Activated effector memory CD4-positive, alpha-beta T cell treated with Interleukin-2 at 50 U/mL for 16 hours (primary cell): ENCODE measurements around the gene AFAP1.
A peak's percentile ranks its signal among the peaks of the same experiment; 100 is the strongest.

Source experiments
- DNase-seq: peaks from one replicate; pipeline ENCODE4 v3.0.0-alpha.2; 2020

Gene AFAP1

GRCh38 chr4:7838136-7838782 is 101.4 kb downstream of the AFAP1 start:
- no peak for DNase-seq

- DNase-seq = no peak
These were observed 102.0 kb downstream of the AFAP1 start for GRCh38 chr4:7837597-7838135.

DNA sequence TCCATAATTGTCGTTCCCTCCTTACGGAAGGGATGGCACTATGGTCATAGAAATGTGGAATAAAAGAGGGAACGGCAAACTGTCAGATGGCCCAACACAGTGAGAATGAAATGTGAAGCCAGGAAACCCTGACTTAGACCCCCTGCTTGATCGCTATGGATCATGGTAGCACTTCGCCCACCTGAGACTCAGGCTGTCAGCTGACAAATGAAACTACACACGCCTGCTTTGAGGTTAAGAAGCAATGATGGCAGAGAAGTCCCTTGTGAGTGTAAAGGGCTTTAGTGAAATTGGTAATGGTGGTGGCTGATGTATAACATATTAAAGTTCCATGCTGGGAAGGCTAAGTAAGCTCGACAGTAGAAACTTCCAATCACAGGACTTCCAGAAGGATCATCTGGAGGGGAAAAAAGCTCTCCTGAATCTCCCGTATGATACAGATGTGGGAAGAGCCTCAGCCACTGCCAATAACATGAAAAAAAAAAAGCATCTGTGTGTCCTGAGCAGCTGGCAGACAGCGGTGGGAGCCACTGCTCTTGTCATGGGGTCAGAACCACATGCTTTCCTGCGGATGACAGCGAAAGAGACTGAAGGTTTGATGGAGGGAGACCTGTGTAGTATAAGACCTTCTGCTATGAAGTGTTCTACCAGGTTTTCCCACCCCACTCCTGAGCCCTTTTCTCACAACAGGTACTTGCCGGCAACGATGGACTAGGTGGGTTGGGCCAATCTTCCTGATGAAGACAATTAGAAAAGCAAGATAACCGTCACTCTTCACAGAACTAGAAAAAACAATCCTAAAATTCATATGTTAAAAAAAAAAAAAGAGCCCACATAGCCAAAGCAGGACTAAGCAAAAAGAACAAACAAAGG is 107.6 kb downstream of the AFAP1 start:
- no peak for DNase-seq

DNA sequence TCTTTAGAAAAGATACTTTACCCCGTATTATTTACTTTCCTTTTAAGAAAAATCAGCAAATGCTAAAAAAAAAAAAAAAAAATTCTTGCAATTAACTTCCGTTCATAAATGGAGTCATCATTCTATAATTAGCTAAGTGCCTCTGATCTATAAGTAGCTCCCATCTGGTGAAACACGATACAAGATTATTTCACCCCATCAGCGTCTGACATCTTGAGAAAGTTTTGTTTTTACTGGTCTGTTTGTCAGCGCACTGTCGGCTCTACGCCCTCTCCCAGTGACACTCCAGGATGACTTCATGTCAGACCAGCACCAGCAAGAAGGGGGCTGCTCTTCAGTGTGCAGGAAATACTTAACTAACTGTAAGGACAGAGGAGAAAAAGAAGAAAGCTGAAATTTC is 108.3 kb downstream of the AFAP1 start:
- DNase-seq = no peak

- DNase-seq = no peak
These were observed 108.9 kb downstream of the AFAP1 start for GRCh38 chr4:7830747-7831146.

- no peak for DNase-seq
These were observed 109.7 kb downstream of the AFAP1 start for GRCh38 chr4:7829652-7830580.

DNA sequence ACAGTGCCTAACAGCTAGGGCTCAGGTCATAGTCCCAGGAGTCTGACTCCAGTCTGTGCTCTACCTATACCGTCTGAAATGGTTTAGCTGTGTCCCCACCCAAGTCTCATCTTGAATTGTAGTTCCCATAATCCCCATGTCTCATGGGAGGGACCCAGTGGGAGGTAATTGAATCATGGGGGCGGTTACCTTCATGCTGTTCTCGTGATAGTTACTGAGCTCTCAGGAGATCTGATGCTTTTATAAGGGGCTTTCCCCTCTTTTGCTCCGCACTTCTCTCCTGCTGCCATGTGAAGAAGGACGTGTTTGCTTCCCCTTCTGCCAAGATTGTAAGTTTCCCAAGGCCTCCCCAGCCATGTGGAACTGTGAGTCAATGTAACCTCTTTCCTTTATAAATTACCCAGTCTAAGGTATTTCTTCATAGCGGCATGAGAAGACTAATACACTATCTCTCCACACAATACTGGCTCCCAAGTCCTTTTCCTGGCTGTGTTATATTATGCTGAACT is 110.8 kb downstream of the AFAP1 start:
- DNase-seq = no peak

DNA sequence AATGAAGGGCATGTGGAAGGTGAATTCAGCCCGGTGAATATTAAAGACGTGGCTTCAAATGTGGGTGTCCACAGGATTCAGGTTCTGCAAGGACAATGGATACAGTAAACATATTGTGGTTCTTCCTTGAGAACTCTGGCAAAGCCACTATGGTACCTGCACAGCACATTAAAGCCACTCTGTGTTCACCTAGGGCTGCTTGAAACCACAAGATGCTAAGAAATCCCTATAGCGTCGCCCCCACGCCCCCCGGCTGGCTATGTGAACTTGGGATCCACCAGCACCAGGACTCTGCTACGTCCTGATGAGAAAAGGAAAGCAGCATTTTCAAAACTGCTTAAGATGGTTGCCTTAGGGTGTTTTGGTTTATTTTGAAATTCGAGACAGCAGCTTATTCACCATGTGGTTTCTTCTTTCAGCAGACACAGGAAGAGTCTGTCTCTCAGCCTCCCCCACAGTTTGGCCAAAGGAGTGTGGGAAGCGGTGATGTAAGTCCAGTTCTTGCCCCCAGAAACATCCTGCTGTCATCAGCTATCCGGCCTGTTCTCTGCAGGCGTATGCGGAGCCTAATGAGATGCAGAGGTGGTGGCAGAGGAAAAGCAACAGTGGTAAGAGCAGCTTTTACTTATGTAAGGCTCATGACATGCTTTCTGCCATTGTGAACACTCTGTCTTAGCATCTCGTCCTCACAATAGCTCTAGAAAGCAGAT is 111.5 kb downstream of the AFAP1 start:
- peak; percentile 56 for DNase-seq

GRCh38 chr4:7827566-7827965 is 112.1 kb downstream of the AFAP1 start:
- DNase-seq = no peak

DNA sequence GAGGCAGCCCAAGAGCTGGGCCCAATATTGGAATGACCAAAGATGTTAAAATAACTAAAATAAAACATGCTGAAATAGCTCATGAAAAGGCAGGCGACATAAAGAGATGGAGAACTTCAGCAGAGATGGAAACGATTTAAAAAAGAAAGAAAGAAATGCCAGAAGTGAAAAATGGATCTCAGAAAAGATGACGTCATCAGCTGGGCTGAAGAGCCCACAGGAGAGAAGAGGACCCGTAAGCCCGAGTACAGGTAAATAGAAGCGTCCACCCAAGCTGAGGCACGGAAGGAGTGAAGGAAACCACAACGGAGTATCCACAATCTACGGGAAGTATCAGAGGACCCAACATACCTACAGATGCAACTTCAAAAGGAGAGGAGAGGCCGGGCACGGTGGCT is 112.8 kb downstream of the AFAP1 start:
- DNase-seq = no peak

- no peak for DNase-seq
These were observed 113.3 kb downstream of the AFAP1 start for GRCh38 chr4:7826176-7826908.

GRCh38 chr4:7824218-7824617 is 115.4 kb downstream of the AFAP1 start:
- DNase-seq = no peak

DNA sequence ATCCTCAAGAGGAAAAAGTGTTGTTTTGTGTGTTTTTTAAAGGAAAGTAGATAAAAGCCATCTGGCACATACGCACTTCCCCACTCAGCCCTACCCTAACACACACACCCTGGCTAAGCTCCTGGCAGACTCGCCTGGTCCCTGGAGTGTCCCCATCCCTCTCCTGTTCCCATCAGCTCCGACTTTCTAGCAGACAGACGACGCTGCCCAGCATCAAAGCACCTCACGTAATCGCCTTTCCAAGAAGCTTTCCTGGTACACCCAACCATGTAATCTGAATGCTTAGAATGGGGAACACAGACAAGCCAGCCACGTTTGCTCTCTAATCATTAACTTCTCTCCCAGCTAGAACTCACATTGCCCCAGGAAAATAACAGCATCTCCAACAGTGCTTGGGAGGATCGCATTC is 116.2 kb downstream of the AFAP1 start:
- DNase-seq = no peak

DNA sequence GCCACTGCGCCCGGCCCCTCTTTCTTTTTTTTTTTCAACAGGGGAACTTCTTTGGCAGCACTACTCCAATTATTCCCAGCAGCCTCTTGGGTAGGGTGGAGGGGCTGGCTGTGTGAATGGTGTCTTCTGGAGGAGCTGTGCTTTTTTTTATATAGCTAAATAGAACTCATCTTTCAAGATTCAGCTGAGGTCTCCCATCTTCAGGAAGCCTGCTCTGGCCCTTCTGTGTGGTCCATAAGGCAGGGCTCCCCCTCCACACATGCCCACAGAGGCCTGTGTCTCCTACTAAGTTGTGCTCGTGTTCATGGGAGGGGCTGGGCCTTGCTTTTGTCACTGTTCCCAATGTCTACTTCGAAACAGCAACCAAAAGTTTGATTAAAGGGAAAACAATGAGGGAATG is 116.8 kb downstream of the AFAP1 start:
- no peak for DNase-seq

GRCh38 chr4:7822137-7822505 is 117.5 kb downstream of the AFAP1 start:
- no peak for DNase-seq

DNA sequence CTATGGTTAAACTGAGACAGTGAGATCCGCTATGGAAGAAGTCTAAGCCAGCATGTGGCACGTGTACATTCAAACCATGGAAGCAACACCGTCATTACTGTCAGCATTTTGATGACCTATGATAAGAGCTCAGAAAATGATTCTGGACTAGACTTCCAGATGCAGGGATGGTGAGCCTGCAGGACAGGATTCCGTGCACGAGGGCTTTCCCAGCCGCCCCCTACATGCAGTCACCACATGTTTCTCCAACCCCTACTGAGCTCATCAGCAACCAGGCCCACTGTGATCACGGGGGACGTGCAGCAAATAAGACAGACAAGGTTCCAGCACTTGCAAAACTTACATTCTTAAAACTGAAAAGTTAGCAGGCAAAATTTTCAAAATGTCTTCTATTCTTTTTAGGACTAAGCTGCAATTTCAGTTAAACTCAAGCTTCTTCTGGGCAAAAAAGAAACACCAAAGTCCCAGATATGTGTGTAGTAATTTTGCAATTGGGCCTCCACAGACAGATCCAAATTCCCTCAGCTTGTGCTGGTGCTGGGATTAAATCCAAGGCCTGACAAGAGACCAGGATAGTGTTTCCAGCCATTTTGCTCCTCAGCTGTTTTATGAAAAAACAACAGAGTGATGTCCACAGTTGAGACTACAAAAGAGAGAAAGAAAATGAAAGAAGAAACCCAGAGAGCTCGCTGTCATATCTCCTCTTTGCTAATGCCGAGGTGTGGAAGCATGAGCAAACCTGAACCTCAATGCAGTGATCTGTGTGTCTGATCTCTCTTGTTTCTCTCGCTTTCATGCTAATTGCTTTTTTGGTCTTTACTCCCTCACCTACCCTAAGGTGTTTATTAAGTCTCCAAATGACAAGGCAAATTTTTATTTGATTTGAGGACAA is 118.2 kb downstream of the AFAP1 start:
- no peak for DNase-seq

DNA sequence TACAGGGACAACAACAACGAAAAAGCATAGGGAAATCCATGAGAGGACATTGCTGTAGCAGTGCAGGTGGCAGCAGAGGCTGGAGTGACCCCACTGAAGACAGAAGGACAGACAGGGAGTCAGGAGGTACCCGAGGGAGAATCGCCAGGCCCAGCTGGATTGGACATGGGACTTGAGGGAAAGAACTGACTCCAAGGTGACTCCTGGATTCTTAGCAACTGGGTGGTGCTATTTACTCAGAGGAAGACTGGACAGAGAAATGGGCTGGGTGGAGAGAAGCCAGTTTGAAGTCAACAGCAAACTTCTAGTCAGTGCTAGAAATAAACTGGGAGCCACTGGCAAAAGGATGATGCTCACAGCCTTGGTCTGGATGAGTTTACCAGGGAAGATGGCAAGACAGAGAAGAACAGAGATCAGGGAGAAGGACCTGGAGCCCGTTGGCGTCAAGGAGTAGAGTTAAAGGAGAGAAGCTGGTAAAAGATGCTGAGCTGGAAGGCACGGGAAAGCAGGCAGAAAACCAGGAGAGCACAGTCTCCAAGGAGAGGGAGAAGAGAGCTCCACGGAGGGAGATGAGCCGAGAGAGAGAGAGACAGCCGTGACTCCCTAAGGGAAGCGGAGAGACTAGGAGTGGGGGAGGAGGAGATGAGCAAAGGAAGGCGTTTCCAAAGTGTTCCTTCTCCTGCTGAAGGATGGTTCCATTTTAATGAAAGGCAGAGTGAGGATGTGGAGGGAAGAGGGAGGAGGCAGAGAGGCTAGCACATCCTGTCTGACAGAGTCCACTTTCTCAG is 119.4 kb downstream of the AFAP1 start:
- no peak for DNase-seq

GRCh38 chr4:7819446-7819845 is 120.2 kb downstream of the AFAP1 start:
- DNase-seq = no peak

DNA sequence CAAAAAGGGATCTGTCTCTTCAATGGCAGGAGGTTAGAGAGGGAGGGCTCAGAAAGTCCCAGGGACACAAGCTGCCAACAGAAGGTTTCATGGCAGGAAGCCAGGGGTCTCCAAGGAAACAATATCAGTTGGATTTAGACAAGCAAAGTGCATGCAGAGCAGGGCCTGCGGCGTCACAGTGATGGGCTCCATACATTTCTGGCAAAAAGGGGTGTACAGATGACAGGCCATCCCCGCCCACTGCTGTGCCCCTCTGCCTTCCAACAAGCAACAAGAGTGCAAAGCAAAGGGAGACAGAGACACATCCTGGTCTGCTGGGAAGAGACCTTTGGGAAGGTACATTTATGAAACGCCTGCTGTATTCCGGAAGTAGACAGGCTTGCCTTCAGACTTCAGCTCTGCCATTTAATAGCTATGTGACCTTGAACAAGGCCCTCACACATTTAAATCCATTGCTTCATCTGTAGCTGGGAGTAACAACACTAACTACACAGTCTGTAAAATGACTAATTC is 121.2 kb downstream of the AFAP1 start:
- DNase-seq = no peak
